GM19238 (cell line): ENCODE results near the gene MYBPC3.

Source experiments
- DNase-seq: peaks from one replicate; pipeline ENCODE4 v3.0.0; 2011; ENCODE audit warnings: low spot score; ENCODE audit not compliant: insufficient read length

Gene MYBPC3

GRCh38 chr11:47357985-47358730, 5.7 kb upstream of the MYBPC3 start:
- no peak for DNase-seq

GRCh38 chr11:47356998-47357329, 4.5 kb upstream of the MYBPC3 start:
- no peak for DNase-seq

GRCh38 chr11:47356129-47356997, 3.9 kb upstream of the MYBPC3 start:
- no peak for DNase-seq

GRCh38 chr11:47355283-47356128, 3.0 kb upstream of the MYBPC3 start:
- no peak for DNase-seq

- no peak for DNase-seq
These were observed 2.4 kb upstream of the MYBPC3 start for GRCh38 chr11:47354913-47355282.

GRCh38 chr11:47353978-47354774, 1.7 kb upstream of the MYBPC3 start:
- no peak for DNase-seq

- DNase-seq, result no peak
These were observed 1.1 kb downstream of the MYBPC3 start for GRCh38 chr11:47351156-47352126.

GRCh38 chr11:47350315-47350714, 2.2 kb downstream of the MYBPC3 start:
- DNase-seq, result no peak

GRCh38 chr11:47349521-47350095, 2.9 kb downstream of the MYBPC3 start:
- no peak for DNase-seq

GRCh38 chr11:47348859-47349258, 3.6 kb downstream of the MYBPC3 start:
- peak; percentile 39 for DNase-seq

GRCh38 chr11:47348131-47348802, 4.2 kb downstream of the MYBPC3 start:
- DNase-seq, result no peak

- no peak for DNase-seq
These were observed 5.4 kb downstream of the MYBPC3 start for GRCh38 chr11:47347137-47347536.

- no peak for DNase-seq
These were observed 6.5 kb downstream of the MYBPC3 start for GRCh38 chr11:47345890-47346563.

GRCh38 chr11:47342854-47343253, 9.6 kb downstream of the MYBPC3 start:
- DNase-seq, result no peak

GRCh38 chr11:47342036-47342803, 10.3 kb downstream of the MYBPC3 start:
- DNase-seq, result no peak

- no peak for DNase-seq
These were observed 11.3 kb downstream of the MYBPC3 start for GRCh38 chr11:47340980-47341775.

GRCh38 chr11:47340010-47340409, 12.5 kb downstream of the MYBPC3 start:
- no peak for DNase-seq
